ENCODE results near the gene SPTBN1.

SPTBN1 gene

GRCh38 chr2:54529935-54530334 is 73.8 kb downstream of the SPTBN1 start:
- Histone ChIP-seq H3K79me2 (ENCODE audit: low read length) (no peaks in the 10 kb centered on the region), H3K36me3 (replicated peaks; ENCODE audit: low read depth, low read length) (no peaks in the 10 kb centered on the region), H4K20me1 (ENCODE audit: insufficient read depth, low read length) (no peaks in the 10 kb centered on the region), H3K4me2 (ENCODE audit: low read length) (no peak overlapping the region), H2AFZ (ENCODE audit: low read depth, low read length) (no peak overlapping the region), H3K9ac (ENCODE audit: low read length) (no peak overlapping the region), H3K27me3 (ENCODE audit: low read depth, low read length) (no peaks in the 10 kb centered on the region), H3K27ac (ENCODE audit: low read length) (no peak overlapping the region), H3K4me1 (ENCODE audit: low read length) (peaks cover 2% of the 10 kb centered on the region), H3K9me3 (ENCODE audit: insufficient read depth, low read length) (no peaks in the 10 kb centered on the region), H3K4me3 (ENCODE audit: low read length) (no peak overlapping the region)
- TF ChIP-seq EZH2phosphoT487 (IDR thresholded peaks at IDR 0.05; ENCODE audit: low read depth) = no peak
- TF ChIP-seq CTCF (IDR thresholded peaks at IDR 0.05; ENCODE audit: low read depth, low read length) = no peak

- Histone ChIP-seq H3K4me2 (ENCODE audit: low read length) (no peak overlapping the region), H3K27ac (ENCODE audit: low read length) (no peak overlapping the region), H4K20me1 (ENCODE audit: insufficient read depth, low read length) (no peaks in the 10 kb centered on the region), H3K79me2 (ENCODE audit: low read length) (no peaks in the 10 kb centered on the region), H3K27me3 (ENCODE audit: low read depth, low read length) (no peaks in the 10 kb centered on the region), H2AFZ (ENCODE audit: low read depth, low read length) (no peak overlapping the region), H3K4me1 (ENCODE audit: low read length) (peaks cover 9% of the 10 kb centered on the region), H3K4me3 (ENCODE audit: low read length) (no peak overlapping the region), H3K36me3 (replicated peaks; ENCODE audit: low read depth, low read length) (no peaks in the 10 kb centered on the region), H3K9me3 (ENCODE audit: insufficient read depth, low read length) (no peaks in the 10 kb centered on the region), H3K9ac (ENCODE audit: low read length) (no peak overlapping the region)
- no peak for TF ChIP-seq EZH2phosphoT487 (IDR thresholded peaks at IDR 0.05; ENCODE audit: low read depth)
- TF ChIP-seq CTCF (IDR thresholded peaks at IDR 0.05; ENCODE audit: low read depth, low read length) = no peak
Observed at GRCh38 chr2:54531558-54531957, 75.4 kb downstream of the SPTBN1 start.

- no peaks in the 10 kb centered on the region for H3K79me2 ChIP-seq (ENCODE audit: low read length)
- TF ChIP-seq EZH2phosphoT487 (IDR thresholded peaks at IDR 0.05; ENCODE audit: low read depth) (no peak), CTCF (IDR thresholded peaks at IDR 0.05; ENCODE audit: low read depth, low read length) (no peak)
- no peaks in the 10 kb centered on the region for H4K20me1 ChIP-seq (ENCODE audit: insufficient read depth, low read length)
- no peak overlapping the region for H3K27ac ChIP-seq (ENCODE audit: low read length)
- H3K9ac ChIP-seq (ENCODE audit: low read length) = no peak overlapping the region
- no peak overlapping the region for H3K4me3 ChIP-seq (ENCODE audit: low read length)
- no peaks in the 10 kb centered on the region for H3K27me3 ChIP-seq (ENCODE audit: low read depth, low read length)
- H3K4me2 ChIP-seq (ENCODE audit: low read length) = no peak overlapping the region
- no peaks in the 10 kb centered on the region for H3K9me3 ChIP-seq (ENCODE audit: insufficient read depth, low read length)
- no peak overlapping the region for H2AFZ ChIP-seq (ENCODE audit: low read depth, low read length)
- H3K4me1 ChIP-seq (ENCODE audit: low read length) = peaks cover 9% of the 10 kb centered on the region
- H3K36me3 ChIP-seq (replicated peaks; ENCODE audit: low read depth, low read length) = no peaks in the 10 kb centered on the region
Observed at GRCh38 chr2:54534221-54534620, 78.1 kb downstream of the SPTBN1 start.

- peaks cover 9% of the 10 kb centered on the region for H3K4me1 ChIP-seq (ENCODE audit: low read length)
- no peaks in the 10 kb centered on the region for H3K36me3 ChIP-seq (replicated peaks; ENCODE audit: low read depth, low read length)
- H2AFZ ChIP-seq (ENCODE audit: low read depth, low read length) = no peak overlapping the region
- no peaks in the 10 kb centered on the region for H3K9me3 ChIP-seq (ENCODE audit: insufficient read depth, low read length)
- no peaks in the 10 kb centered on the region for H3K79me2 ChIP-seq (ENCODE audit: low read length)
- TF ChIP-seq CTCF (IDR thresholded peaks at IDR 0.05; ENCODE audit: low read depth, low read length) = no peak
- no peak for TF ChIP-seq EZH2phosphoT487 (IDR thresholded peaks at IDR 0.05; ENCODE audit: low read depth)
- no peaks in the 10 kb centered on the region for H4K20me1 ChIP-seq (ENCODE audit: insufficient read depth, low read length)
- no peak overlapping the region for H3K27ac ChIP-seq (ENCODE audit: low read length)
- H3K27me3 ChIP-seq (ENCODE audit: low read depth, low read length) = no peaks in the 10 kb centered on the region
- H3K4me3 ChIP-seq (ENCODE audit: low read length) = no peak overlapping the region
- no peak overlapping the region for H3K9ac ChIP-seq (ENCODE audit: low read length)
- no peak overlapping the region for H3K4me2 ChIP-seq (ENCODE audit: low read length)
Observed at GRCh38 chr2:54534625-54535024, 78.5 kb downstream of the SPTBN1 start.
